ENCODE data around the gene VTI1A.

DNA sequence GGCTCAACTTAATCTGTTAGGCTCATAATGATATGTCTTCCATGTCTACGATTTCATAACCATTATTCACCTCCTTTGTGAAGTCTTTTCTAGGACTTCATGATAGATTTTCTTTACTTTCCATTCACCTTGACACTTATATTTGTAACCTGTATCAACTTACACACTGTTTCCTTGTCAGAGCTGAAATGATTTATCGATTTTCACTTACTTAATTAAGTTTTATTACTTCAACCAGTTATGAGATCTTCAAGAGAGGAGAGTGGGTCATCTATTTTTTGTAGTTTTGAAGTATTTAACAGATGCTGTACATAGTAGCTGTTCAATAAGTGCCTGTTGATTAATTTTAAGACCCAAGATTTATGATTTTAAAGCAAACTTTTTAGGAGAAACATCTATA, 37.4 kb downstream of the VTI1A start:
- TF ChIP-seq, protein P1, sequence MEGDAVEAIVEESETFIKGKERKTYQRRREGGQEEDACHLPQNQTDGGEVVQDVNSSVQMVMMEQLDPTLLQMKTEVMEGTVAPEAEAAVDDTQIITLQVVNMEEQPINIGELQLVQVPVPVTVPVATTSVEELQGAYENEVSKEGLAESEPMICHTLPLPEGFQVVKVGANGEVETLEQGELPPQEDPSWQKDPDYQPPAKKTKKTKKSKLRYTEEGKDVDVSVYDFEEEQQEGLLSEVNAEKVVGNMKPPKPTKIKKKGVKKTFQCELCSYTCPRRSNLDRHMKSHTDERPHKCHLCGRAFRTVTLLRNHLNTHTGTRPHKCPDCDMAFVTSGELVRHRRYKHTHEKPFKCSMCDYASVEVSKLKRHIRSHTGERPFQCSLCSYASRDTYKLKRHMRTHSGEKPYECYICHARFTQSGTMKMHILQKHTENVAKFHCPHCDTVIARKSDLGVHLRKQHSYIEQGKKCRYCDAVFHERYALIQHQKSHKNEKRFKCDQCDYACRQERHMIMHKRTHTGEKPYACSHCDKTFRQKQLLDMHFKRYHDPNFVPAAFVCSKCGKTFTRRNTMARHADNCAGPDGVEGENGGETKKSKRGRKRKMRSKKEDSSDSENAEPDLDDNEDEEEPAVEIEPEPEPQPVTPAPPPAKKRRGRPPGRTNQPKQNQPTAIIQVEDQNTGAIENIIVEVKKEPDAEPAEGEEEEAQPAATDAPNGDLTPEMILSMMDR (IDR thresholded peaks at IDR 0.05; ENCODE audit: low read depth, low read length, missing input control) = no peak
- TF ChIP-seq YY1 (IDR thresholded peaks at IDR 0.05) (no peak), RAD21 (IDR thresholded peaks at IDR 0.05) (no peak), SP1 (IDR thresholded peaks at IDR 0.05) (no peak)

All from liver (tissue), 3 donors.